ENCODE data around the gene FIGNL1. TPM values are rescaled to one million over a fixed set of nuclear protein-coding genes. Genes with fewer than 3 reads are reported as not detected.

FIGNL1 gene
- total RNA-seq, 2 donors from 2014 or later: 7.2 to 14.3 TPM

- H3K4me1 ChIP-seq (replicated peaks): no peaks in the 10 kb centered on the region
- WGBS: 93% methylated on average over 17 of the region's 17 CpGs
- intact Hi-C loops (cut with DNase I): loop anchor here (10.0 kb wide), 1 partner anchor 884 kb away; no protein-coding TSS in a partner anchor
- TF ChIP-seq POLR2AphosphoS5 (IDR thresholded peaks at IDR 0.05): no peak
- no peak for TF ChIP-seq CTCF (IDR thresholded peaks at IDR 0.05)
- TF ChIP-seq POLR2A (IDR thresholded peaks at IDR 0.05): no peak
- H3K27ac ChIP-seq: no peak overlapping the region
- DNase-seq (ENCODE audit: low spot score): no peak
- H3K27me3 ChIP-seq (replicated peaks; ENCODE audit: insufficient read depth): no peaks in the 10 kb centered on the region
- H3K9me3 ChIP-seq: no peaks in the 10 kb centered on the region
- no peaks in the 10 kb centered on the region for H3K36me3 ChIP-seq
- no peak overlapping the region for H3K4me3 ChIP-seq
These were observed 20.4 kb upstream of the FIGNL1 start for GRCh38 chr7:50470250-50471163.

GRCh38 chr7:50469181-50469580 is 19.0 kb upstream of the FIGNL1 start:
- intact Hi-C loops (cut with DNase I): loop anchor here (2.0 to 5.0 kb wide), 5 partner anchors 208 to 693 kb away; no protein-coding TSS in a partner anchor
- Histone ChIP-seq H3K9me3 (no peaks in the 10 kb centered on the region), H3K36me3 (no peaks in the 10 kb centered on the region), H3K4me1 (replicated peaks) (no peaks in the 10 kb centered on the region), H3K27ac (no peak overlapping the region), H3K4me3 (no peak overlapping the region), H3K27me3 (replicated peaks; ENCODE audit: insufficient read depth) (no peaks in the 10 kb centered on the region)
- no peak for TF ChIP-seq POLR2AphosphoS5 (IDR thresholded peaks at IDR 0.05)
- TF ChIP-seq CTCF (IDR thresholded peaks at IDR 0.05): no peak
- TF ChIP-seq POLR2A (IDR thresholded peaks at IDR 0.05): no peak
- DNase-seq (ENCODE audit: low spot score): no peak
- WGBS: 93% methylated on average over 4 of the region's 4 CpGs

DNA sequence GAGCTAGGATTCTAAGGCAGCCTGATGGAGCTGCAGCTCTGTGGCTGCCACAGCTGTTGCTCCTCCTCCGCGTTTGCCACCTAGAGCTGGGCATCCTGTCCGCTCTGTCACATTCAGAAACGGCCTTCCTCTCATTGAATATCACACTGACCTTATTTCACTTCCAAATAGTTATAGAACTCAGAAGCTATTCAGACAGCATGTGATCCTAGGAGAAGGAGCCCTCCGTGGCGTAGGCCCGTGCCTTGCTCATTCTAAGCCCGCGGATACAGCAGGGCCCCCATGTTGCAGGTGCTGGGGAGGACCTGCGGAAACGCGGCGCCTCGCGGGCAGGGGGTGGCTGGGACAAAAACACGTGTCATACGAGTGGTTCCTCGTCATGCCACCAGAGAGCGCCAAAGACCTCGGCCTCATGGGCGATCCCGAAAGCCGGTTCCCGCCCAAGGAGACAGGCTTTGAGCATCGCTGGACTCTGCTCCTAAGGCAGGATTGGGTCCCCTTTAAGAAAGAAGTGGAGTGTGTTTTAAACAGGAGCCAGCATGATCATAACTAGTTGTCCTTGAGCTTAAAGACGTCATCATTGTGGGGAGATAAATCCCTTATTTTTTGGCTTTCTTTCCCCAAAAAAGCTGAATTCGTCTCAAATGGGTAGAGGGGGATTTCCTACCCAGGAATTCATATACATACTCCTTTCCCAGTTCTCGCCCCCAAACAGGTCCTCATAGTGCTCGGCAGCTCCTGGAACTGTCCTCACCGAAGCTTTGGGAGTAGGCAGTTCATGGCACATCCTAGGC is 17.9 kb upstream of the FIGNL1 start:
- H3K4me3 ChIP-seq: no peak overlapping the region
- DNase-seq (ENCODE audit: low spot score): peak; percentile 75
- intact Hi-C loops (cut with DNase I): loop anchor here (2.0 to 5.0 kb wide), 5 partner anchors 209 to 694 kb away; no protein-coding TSS in a partner anchor
- 13% methylated on average over 23 of the region's 30 CpGs for WGBS
- peak; percentile 74 to 93 (median 88) for TF ChIP-seq CTCF (IDR thresholded peaks at IDR 0.05)
- TF ChIP-seq POLR2A (IDR thresholded peaks at IDR 0.05): no peak
- TF ChIP-seq POLR2AphosphoS5 (IDR thresholded peaks at IDR 0.05): peak; percentile 55
- no peaks in the 10 kb centered on the region for H3K36me3 ChIP-seq
- no peaks in the 10 kb centered on the region for H3K9me3 ChIP-seq
- H3K4me1 ChIP-seq (replicated peaks): no peaks in the 10 kb centered on the region
- no peak overlapping the region for H3K27ac ChIP-seq
- no peaks in the 10 kb centered on the region for H3K27me3 ChIP-seq (replicated peaks; ENCODE audit: insufficient read depth)

- WGBS: 89% methylated on average over 11 of the region's 11 CpGs
- H3K4me3 ChIP-seq: no peak overlapping the region
- no peak for DNase-seq (ENCODE audit: low spot score)
- no peaks in the 10 kb centered on the region for H3K9me3 ChIP-seq
- no peak overlapping the region for H3K27ac ChIP-seq
- no peaks in the 10 kb centered on the region for H3K4me1 ChIP-seq (replicated peaks)
- no peaks in the 10 kb centered on the region for H3K27me3 ChIP-seq (replicated peaks; ENCODE audit: insufficient read depth)
- intact Hi-C loops (cut with DNase I): loop anchor here (5.0 kb wide), 3 partner anchors 325 to 695 kb away; no protein-coding TSS in a partner anchor
- TF ChIP-seq CTCF (IDR thresholded peaks at IDR 0.05) (no peak), POLR2AphosphoS5 (IDR thresholded peaks at IDR 0.05) (no peak), POLR2A (IDR thresholded peaks at IDR 0.05) (no peak)
- no peaks in the 10 kb centered on the region for H3K36me3 ChIP-seq
These were observed 16.9 kb upstream of the FIGNL1 start for GRCh38 chr7:50466815-50467585.
